ENCODE measurements around the gene ZBTB42. TPM values are rescaled to one million over a fixed set of nuclear protein-coding genes. Genes with fewer than 3 reads are reported as not detected.

Gene ZBTB42
- total RNA-seq, 2 donors from 2014 or later: 6.6 to 7.0 TPM

DNA sequence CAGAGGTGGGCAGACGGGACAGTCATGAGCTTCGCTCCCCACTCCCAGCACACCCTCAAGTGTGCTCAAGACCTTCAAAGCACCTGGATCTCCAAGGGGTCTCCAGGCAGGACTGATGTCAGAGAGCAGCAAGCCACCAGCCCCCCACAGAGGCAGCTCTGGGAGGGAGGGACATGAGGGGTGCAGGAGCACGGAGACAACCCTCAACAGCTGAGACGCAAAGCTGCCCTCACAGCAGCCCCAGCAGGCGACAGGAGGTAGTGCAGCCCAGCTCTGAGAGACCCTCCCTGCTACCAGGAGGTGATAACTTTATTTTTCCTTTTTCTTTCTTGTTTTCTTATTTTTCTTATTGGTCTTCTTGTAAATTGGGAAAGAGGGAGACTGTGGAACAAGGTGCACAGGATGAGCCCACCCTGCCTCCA lies 30.0 kb upstream of the ZBTB42 start:
- peaks cover 3% of the 10 kb centered on the region for H3K4me1 ChIP-seq
- H3K9ac ChIP-seq (ENCODE audit: low read depth in 2 of 2, low read length in 2 of 2): no peak overlapping the region
- H3K9me3 ChIP-seq: no peaks in the 10 kb centered on the region
- no peaks in the 10 kb centered on the region for H3K27me3 ChIP-seq
- DNase-seq: no peak
- H3K4me3 ChIP-seq: no peak overlapping the region
- TF ChIP-seq, protein P1, sequence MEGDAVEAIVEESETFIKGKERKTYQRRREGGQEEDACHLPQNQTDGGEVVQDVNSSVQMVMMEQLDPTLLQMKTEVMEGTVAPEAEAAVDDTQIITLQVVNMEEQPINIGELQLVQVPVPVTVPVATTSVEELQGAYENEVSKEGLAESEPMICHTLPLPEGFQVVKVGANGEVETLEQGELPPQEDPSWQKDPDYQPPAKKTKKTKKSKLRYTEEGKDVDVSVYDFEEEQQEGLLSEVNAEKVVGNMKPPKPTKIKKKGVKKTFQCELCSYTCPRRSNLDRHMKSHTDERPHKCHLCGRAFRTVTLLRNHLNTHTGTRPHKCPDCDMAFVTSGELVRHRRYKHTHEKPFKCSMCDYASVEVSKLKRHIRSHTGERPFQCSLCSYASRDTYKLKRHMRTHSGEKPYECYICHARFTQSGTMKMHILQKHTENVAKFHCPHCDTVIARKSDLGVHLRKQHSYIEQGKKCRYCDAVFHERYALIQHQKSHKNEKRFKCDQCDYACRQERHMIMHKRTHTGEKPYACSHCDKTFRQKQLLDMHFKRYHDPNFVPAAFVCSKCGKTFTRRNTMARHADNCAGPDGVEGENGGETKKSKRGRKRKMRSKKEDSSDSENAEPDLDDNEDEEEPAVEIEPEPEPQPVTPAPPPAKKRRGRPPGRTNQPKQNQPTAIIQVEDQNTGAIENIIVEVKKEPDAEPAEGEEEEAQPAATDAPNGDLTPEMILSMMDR (IDR thresholded peaks at IDR 0.05): no peak
- intact Hi-C loops (cut with DNase I): loop anchor here (10.0 kb wide), 1 partner anchor 284 kb away; no protein-coding TSS in a partner anchor
- H3K27ac ChIP-seq: no peak overlapping the region
- peaks cover 3% of the 10 kb centered on the region for H3K36me3 ChIP-seq

DNA sequence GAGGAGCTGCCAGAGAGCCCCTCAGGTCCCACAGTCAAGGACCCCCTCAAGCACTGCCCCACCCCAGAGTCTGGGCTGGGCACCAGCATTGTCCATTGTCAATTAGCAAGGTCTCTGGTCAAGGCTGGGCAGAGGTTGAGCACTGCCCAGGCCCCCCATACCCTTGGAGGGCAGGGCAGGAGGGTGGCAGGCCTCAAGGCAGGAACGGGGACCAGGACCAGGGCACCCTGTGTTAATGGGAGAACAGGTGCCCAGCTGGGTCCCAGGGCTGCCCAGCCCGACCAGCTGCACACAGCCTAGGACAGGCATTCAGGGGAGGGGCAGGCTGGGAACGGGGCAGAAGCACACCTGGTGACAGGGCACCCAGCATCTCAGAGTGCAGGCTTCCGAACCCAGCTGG lies 29.5 kb upstream of the ZBTB42 start:
- H3K27me3 ChIP-seq: no peaks in the 10 kb centered on the region
- TF ChIP-seq, protein P1 (IDR thresholded peaks at IDR 0.05): no peak
- H3K4me3 ChIP-seq: no peak overlapping the region
- H3K27ac ChIP-seq: no peak overlapping the region
- H3K9ac ChIP-seq (ENCODE audit: low read depth in 2 of 2, low read length in 2 of 2): no peak overlapping the region
- H3K4me1 ChIP-seq: peaks cover 3% of the 10 kb centered on the region
- intact Hi-C loops (cut with DNase I): loop anchor here (10.0 kb wide), 1 partner anchor 283 kb away; no protein-coding TSS in a partner anchor
- H3K36me3 ChIP-seq: peaks cover 3% of the 10 kb centered on the region
- no peak for DNase-seq
- H3K9me3 ChIP-seq: no peaks in the 10 kb centered on the region

DNA sequence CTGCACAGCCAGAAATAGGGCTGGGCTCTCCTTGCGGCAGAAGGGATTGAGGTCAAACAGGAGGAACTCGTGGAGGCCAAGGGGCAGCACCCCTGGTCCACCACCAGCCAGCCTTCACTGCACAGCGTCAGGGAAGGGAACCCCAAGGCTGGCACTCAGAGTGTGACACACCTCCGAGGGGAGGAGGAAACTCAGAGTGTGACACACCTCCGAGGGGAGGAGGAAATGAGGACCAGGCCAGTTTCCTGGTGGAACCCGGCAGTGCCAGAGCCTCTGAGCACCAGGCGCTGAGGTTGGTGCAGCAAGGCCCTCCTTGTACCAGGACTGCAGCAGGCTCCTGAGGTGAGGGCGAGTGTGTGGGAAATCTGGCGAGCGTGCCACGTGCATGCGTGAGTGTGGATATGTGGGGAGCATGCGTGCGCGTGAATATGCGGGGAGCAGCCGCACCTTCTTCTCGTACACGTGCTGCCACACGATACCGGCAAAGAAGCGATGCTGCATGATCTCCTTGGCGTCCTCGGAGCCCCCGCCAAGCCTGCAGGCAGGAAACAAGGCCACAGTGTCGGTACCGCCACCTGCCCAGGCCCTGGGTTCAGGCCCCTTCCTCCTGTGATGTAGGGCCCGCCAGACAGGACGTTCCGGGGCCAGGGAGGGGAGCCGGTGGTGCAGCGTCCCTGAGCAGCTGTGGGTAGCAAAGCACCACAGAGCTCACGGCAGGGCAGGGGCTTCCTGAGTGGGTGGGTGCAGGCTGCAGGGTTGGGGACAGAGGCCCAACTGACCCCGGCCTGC lies 28.8 kb upstream of the ZBTB42 start:
- Histone ChIP-seq H3K27ac (no peak overlapping the region), H3K9me3 (no peaks in the 10 kb centered on the region), H3K27me3 (no peaks in the 10 kb centered on the region), H3K4me1 (peaks cover 3% of the 10 kb centered on the region), H3K36me3 (peaks cover 3% of the 10 kb centered on the region), H3K4me3 (no peak overlapping the region), H3K9ac (ENCODE audit: low read depth in 2 of 2, low read length in 2 of 2) (no peak overlapping the region)
- peak; percentile 52 for DNase-seq
- TF ChIP-seq, protein P1 (IDR thresholded peaks at IDR 0.05): no peak
- intact Hi-C loops (cut with DNase I): loop anchor here (10.0 kb wide), 1 partner anchor 283 kb away; no protein-coding TSS in a partner anchor

DNA sequence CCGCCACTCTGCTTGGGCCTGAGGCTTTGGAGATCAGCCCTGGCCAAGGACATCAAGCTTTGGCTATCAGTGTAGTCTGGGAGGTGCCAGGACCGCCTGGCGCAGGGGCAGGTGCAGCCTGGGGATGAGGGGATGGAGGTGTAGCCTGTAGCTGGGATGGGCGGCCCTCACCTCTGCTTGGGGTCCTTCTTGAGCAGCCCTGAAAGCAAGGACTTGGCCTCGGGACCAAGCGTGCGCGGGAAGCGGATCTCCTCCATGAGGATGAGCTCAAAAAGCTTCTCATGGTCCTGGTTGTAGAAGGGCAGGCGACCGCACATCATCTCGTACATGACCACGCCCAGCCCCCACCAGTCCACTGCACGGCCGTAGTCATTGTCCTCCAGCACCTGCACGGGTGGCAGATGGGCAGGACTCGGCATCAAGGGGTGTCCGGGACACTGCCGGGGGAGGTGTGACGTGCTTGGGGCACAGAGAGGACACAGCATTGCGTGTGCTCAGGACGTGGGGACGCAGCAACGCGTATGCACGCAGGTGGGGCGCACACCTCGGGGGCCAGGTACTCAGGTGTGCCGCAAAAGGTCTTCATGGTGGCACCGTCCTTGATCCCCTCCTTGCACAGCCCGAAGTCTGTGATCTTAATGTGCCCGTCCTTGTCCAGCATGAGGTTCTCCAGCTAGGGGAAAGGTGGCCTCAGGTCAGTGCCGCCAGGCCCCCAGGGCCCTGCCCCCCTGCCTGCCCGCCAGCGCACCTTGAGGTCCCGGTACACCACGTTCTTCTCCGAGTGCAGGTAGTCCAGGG lies 28.0 kb upstream of the ZBTB42 start:
- no peak overlapping the region for H3K27ac ChIP-seq
- H3K27me3 ChIP-seq: no peaks in the 10 kb centered on the region
- peaks cover 3% of the 10 kb centered on the region for H3K4me1 ChIP-seq
- TF ChIP-seq, protein P1 (IDR thresholded peaks at IDR 0.05): no peak
- DNase-seq: no peak
- intact Hi-C loops (cut with DNase I): loop anchor here (10.0 kb wide), 1 partner anchor 282 kb away; no protein-coding TSS in a partner anchor
- H3K36me3 ChIP-seq: peaks cover 3% of the 10 kb centered on the region
- no peak overlapping the region for H3K9ac ChIP-seq (ENCODE audit: low read depth in 2 of 2, low read length in 2 of 2)
- no peak overlapping the region for H3K4me3 ChIP-seq
- H3K9me3 ChIP-seq: no peaks in the 10 kb centered on the region
